GM12874 (cell line): ENCODE results near the gene GLIS2.

Experiments used
- CTCF ChIP-seq: IDR thresholded peaks from 2 replicates; pipeline ENCODE4 v1.5.1; 2011; ENCODE audit warnings: low read depth, mild to moderate bottlenecking, control low read depth, low read length, moderate library complexity; ENCODE audit not compliant: insufficient read depth

GLIS2 gene

GRCh38 chr16:4354512-4355409, 38.9 kb downstream of the GLIS2 start:
- no peak for TF ChIP-seq CTCF

- no peak for TF ChIP-seq CTCF
These were observed 41.0 kb downstream of the GLIS2 start for GRCh38 chr16:4356820-4357219.

GRCh38 chr16:4358236-4358635, 42.4 kb downstream of the GLIS2 start:
- no peak for TF ChIP-seq CTCF

- peak; percentile 94 for TF ChIP-seq CTCF
These were observed 43.1 kb downstream of the GLIS2 start for GRCh38 chr16:4358831-4359561.

DNA sequence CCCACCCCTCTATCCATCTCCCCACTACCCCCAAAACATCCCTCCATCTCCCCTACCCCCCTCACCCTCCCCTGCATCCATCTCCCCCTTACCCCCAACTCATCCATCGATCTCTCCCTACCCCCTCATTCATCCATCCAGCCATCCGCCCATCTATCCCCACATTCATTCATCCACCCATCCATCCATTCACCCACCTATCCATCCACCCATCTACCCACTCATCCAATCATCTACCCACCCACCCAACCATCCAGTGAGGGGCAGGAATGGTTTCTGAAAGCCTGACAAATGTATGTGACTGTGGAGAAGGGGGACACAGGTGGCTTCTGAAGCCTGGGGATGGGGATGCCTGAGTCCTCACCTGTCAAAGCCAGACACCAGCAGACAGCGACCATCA, 44.0 kb downstream of the GLIS2 start:
- no peak for TF ChIP-seq CTCF

DNA sequence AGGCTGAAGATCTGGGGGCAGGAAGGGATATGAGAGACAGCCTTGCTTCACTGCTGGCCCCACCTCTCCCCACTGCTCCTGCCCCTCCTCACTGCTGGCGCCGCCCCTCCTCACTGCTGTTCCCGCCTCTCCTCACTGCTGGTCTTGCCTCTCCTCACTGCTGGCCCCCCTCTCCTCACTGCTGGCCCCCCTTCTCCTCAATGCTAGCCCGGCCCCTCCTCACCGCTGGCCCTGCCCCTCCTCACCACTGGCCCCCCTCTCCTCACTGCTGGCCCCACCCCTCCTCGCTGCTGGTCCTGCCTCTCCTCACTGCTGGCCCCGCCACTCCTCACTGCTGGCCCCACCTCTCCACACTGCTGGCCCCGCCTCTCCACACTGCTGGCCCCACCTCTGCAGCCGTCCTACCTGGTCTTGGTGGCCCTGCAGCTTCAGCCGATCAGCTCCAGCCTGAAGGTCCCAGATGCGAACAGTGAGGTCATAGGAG, 44.7 kb downstream of the GLIS2 start:
- TF ChIP-seq CTCF, result no peak
